ENCODE data around the gene TMA7. TPM values are rescaled to one million over a fixed set of nuclear protein-coding genes. Genes with fewer than 3 reads are reported as not detected.

Gene TMA7
- total and polyA plus RNA-seq, 2 of the 13 experiments (the other 11 are each of a cell fraction or from before 2014, with no cell fraction given): 100 to 486 TPM

GRCh38 chr3:48439820-48440589 lies at the start of gene TMA7, which contains the start of gene CCDC51 (continued):
- no peak for TF ChIP-seq CHCHD3 (CRISPR knock-in tag; IDR thresholded peaks at IDR 0.05)
- TF ChIP-seq KAT8 (CRISPR knock-in tag; IDR thresholded peaks at IDR 0.05): peak; percentile 97
- no peak for TF ChIP-seq HHEX (CRISPR knock-in tag; IDR thresholded peaks at IDR 0.05)
- TF ChIP-seq THYN1 (CRISPR knock-in tag; IDR thresholded peaks at IDR 0.05; ENCODE audit: borderline replicate concordance, low read depth): peak; percentile 36; the same call in 1 of the 2 replicates
- no peak for TF ChIP-seq ZNF530 (CRISPR knock-in tag; IDR thresholded peaks at IDR 0.05; ENCODE audit: low read depth)
- no peak; the same call in 1 of the 2 replicates for TF ChIP-seq ZNF782 (CRISPR knock-in tag; IDR thresholded peaks at IDR 0.05; ENCODE audit: borderline replicate concordance)
- TF ChIP-seq ZNF12 (CRISPR knock-in tag; IDR thresholded peaks at IDR 0.05): no peak
- TF ChIP-seq KLF13 (CRISPR knock-in tag; IDR thresholded peaks at IDR 0.05): 0 out of 2 replicates have a peak, but pooled peaks have one; percentile 60
- TF ChIP-seq NKX3-1 (CRISPR knock-in tag; IDR thresholded peaks at IDR 0.05): no peak
- TF ChIP-seq PRPF4 (IDR thresholded peaks at IDR 0.05; ENCODE audit: low read depth, low read length, poor library complexity, severe bottlenecking): no peak
- TF ChIP-seq ZSCAN20 (CRISPR knock-in tag; IDR thresholded peaks at IDR 0.05; ENCODE audit: borderline replicate concordance): no peak
- no peak for TF ChIP-seq ZNF232 (CRISPR knock-in tag; IDR thresholded peaks at IDR 0.05; ENCODE audit: borderline replicate concordance)
- no peak for TF ChIP-seq MNT (IDR thresholded peaks at IDR 0.05)
- TF ChIP-seq SOX13 (IDR thresholded peaks at IDR 0.05): no peak
- no peak; a peak in 1 of 4 replicates for TF ChIP-seq SOX13 (CRISPR knock-in tag; conservative IDR thresholded peaks at IDR 0.05 in 1 of 2, IDR thresholded peaks at IDR 0.05 in 1 of 2)
- no peak for TF ChIP-seq MED13 (CRISPR knock-in tag; IDR thresholded peaks at IDR 0.05)
- TF ChIP-seq ZNF597 (CRISPR knock-in tag; IDR thresholded peaks at IDR 0.05): no peak
- TF ChIP-seq ZBED4 (CRISPR knock-in tag; IDR thresholded peaks at IDR 0.05; ENCODE audit: borderline replicate concordance): 0 out of 2 replicates have a peak, but pooled peaks have one; percentile 35
- 0 out of 2 replicates have a peak, but pooled peaks have one; percentile 32 for TF ChIP-seq TMF1 (CRISPR knock-in tag; IDR thresholded peaks at IDR 0.05; ENCODE audit: low read depth)
- TF ChIP-seq ZNF383 (CRISPR knock-in tag; IDR thresholded peaks at IDR 0.05; ENCODE audit: borderline replicate concordance): no peak
- peak; percentile 83; the same call in 1 of the 2 replicates for TF ChIP-seq HIVEP1 (CRISPR knock-in tag; IDR thresholded peaks at IDR 0.05)
- no peak for TF ChIP-seq ARID3A (IDR thresholded peaks at IDR 0.05; ENCODE audit: low read depth, low read length)
